ENCODE data around the gene LBX2. TPM values are rescaled to one million over a fixed set of nuclear protein-coding genes. Genes with fewer than 3 reads are reported as not detected.

LBX2 gene
- total and polyA plus RNA-seq, 9 of the 15 experiments (the other 6 are each of a cell fraction or from before 2014, with no cell fraction given), result 0.39 to 6.2 (median 1.8) TPM; not detected in 1

GRCh38 chr2:74454654-74455511 lies 44.5 kb downstream of the LBX2 start, which contains the start of gene INO80B (continued):
- TF ChIP-seq AFF4 (CRISPR knock-in tag; IDR thresholded peaks at IDR 0.05) (peak; percentile 88; the same call in 1 of the 2 replicates), ZNF124 (CRISPR knock-in tag; IDR thresholded peaks at IDR 0.05) (no peak), FOXJ3 (CRISPR knock-in tag; IDR thresholded peaks at IDR 0.05) (no peak), ARID1B (IDR thresholded peaks at IDR 0.05) (no peak), STAT5A (IDR thresholded peaks at IDR 0.05; ENCODE audit: borderline replicate concordance, low read length) (no peak; the same call in 1 of the 2 replicates), ZNF408 (CRISPR knock-in tag; IDR thresholded peaks at IDR 0.05; ENCODE audit: low read depth) (no peak), ZNF830 (CRISPR knock-in tag; IDR thresholded peaks at IDR 0.05) (no peak), ZNF699 (CRISPR knock-in tag; IDR thresholded peaks at IDR 0.05; ENCODE audit: insufficient replicate concordance) (no peak)
- TF ChIP-seq, protein P1, sequence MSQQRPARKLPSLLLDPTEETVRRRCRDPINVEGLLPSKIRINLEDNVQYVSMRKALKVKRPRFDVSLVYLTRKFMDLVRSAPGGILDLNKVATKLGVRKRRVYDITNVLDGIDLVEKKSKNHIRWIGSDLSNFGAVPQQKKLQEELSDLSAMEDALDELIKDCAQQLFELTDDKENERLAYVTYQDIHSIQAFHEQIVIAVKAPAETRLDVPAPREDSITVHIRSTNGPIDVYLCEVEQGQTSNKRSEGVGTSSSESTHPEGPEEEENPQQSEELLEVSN (IDR thresholded peaks at IDR 0.05; ENCODE audit: borderline replicate concordance in 1 of 2, extremely low read depth in 1 of 2, insufficient read depth in 1 of 2, insufficient read length in 1 of 2, low read depth in 1 of 2, low read length in 1 of 2, poor library complexity in 1 of 2, severe bottlenecking in 1 of 2), result peak in 1 of 2 experiments; percentile 49
- TF ChIP-seq, protein P2, sequence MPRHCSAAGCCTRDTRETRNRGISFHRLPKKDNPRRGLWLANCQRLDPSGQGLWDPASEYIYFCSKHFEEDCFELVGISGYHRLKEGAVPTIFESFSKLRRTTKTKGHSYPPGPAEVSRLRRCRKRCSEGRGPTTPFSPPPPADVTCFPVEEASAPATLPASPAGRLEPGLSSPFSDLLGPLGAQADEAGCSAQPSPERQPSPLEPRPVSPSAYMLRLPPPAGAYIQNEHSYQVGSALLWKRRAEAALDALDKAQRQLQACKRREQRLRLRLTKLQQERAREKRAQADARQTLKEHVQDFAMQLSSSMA (CRISPR knock-in tag; IDR thresholded peaks at IDR 0.05), result no peak
- TF ChIP-seq, protein P3, sequence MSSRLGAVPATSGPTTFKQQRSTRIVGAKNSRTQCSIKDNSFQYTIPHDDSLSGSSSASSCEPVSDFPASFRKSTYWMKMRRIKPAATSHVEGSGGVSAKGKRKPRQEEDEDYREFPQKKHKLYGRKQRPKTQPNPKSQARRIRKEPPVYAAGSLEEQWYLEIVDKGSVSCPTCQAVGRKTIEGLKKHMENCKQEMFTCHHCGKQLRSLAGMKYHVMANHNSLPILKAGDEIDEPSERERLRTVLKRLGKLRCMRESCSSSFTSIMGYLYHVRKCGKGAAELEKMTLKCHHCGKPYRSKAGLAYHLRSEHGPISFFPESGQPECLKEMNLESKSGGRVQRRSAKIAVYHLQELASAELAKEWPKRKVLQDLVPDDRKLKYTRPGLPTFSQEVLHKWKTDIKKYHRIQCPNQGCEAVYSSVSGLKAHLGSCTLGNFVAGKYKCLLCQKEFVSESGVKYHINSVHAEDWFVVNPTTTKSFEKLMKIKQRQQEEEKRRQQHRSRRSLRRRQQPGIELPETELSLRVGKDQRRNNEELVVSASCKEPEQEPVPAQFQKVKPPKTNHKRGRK (tag; IDR thresholded peaks at IDR 0.05), result no peak
- TF ChIP-seq, protein P4, sequence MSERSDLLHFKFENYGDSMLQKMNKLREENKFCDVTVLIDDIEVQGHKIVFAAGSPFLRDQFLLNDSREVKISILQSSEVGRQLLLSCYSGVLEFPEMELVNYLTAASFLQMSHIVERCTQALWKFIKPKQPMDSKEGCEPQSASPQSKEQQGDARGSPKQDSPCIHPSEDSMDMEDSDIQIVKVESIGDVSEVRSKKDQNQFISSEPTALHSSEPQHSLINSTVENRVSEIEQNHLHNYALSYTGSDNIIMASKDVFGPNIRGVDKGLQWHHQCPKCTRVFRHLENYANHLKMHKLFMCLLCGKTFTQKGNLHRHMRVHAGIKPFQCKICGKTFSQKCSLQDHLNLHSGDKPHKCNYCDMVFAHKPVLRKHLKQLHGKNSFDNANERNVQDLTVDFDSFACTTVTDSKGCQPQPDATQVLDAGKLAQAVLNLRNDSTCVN (CRISPR knock-in tag; IDR thresholded peaks at IDR 0.05), result no peak
- TF ChIP-seq, protein P5, sequence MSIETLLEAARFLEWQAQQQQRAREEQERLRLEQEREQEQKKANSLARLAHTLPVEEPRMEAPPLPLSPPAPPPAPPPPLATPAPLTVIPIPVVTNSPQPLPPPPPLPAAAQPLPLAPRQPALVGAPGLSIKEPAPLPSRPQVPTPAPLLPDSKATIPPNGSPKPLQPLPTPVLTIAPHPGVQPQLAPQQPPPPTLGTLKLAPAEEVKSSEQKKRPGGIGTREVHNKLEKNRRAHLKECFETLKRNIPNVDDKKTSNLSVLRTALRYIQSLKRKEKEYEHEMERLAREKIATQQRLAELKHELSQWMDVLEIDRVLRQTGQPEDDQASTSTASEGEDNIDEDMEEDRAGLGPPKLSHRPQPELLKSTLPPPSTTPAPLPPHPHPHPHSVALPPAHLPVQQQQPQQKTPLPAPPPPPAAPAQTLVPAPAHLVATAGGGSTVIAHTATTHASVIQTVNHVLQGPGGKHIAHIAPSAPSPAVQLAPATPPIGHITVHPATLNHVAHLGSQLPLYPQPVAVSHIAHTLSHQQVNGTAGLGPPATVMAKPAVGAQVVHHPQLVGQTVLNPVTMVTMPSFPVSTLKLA (conservative IDR thresholded peaks at IDR 0.05), result peak; percentile 92 to 97

All from K562 (cell line).